HG02759 (cell line): ENCODE results near the gene WDR93.
"Not testable (repeated sequence)": the region's sequence is repeated elsewhere in the genome, so short reads cannot be mapped to it uniquely, and the experiment has no call there.

Experiments used
- ATAC-seq: cut with Tn5 transposase; IDR thresholded peaks from one replicate; pipeline ENCODE4 v1.9.1; 2021; ENCODE audit warnings: mild to moderate bottlenecking, moderate library complexity; ENCODE audit not compliant: unreplicated experiment

Gene WDR93

GRCh38 chr15:89784686-89784960 lies 94.0 kb downstream of the WDR93 start:
- no peak for ATAC-seq

- no peak for ATAC-seq
Measured at GRCh38 chr15:89785064-89785773, 94.6 kb downstream of the WDR93 start.

GRCh38 chr15:89785774-89786140 lies 95.1 kb downstream of the WDR93 start:
- no peak for ATAC-seq

- no peak for ATAC-seq
Measured at GRCh38 chr15:89787944-89788343, 97.3 kb downstream of the WDR93 start.

- not testable (repeated sequence) for ATAC-seq
Measured at GRCh38 chr15:89788585-89788984, 98.0 kb downstream of the WDR93 start.

GRCh38 chr15:89790206-89790605 lies 99.6 kb downstream of the WDR93 start:
- ATAC-seq: no peak

- ATAC-seq: no peak
Measured at GRCh38 chr15:89790661-89791060, 100.0 kb downstream of the WDR93 start.

- no peak for ATAC-seq
Measured at GRCh38 chr15:89792106-89792805, 101.6 kb downstream of the WDR93 start.
